HG02870 (cell line): Measurements from ENCODE around the gene GTF2IRD1.

Experiments used
- ATAC-seq: cut with Tn5 transposase; IDR thresholded peaks from one replicate; pipeline ENCODE4 v1.9.1; 2021; ENCODE audit warnings: mild to moderate bottlenecking, moderate library complexity; ENCODE audit not compliant: unreplicated experiment

Gene GTF2IRD1

GRCh38 chr7:74583630-74584029 lies 129.9 kb downstream of the GTF2IRD1 start:
- no peak for ATAC-seq

- ATAC-seq: no peak
Measured at GRCh38 chr7:74584160-74584954, 130.7 kb downstream of the GTF2IRD1 start.

GRCh38 chr7:74585844-74586243 lies 132.1 kb downstream of the GTF2IRD1 start:
- no peak for ATAC-seq

- no peak for ATAC-seq
Measured at GRCh38 chr7:74586258-74587175, 132.8 kb downstream of the GTF2IRD1 start.

- ATAC-seq: peak; percentile 61
Measured at GRCh38 chr7:74587435-74588126, 133.9 kb downstream of the GTF2IRD1 start.

GRCh38 chr7:74590813-74591212 lies 137.1 kb downstream of the GTF2IRD1 start:
- no peak for ATAC-seq

GRCh38 chr7:74598558-74598957 lies 144.9 kb downstream of the GTF2IRD1 start:
- ATAC-seq: no peak

GRCh38 chr7:74599244-74599643 lies 145.5 kb downstream of the GTF2IRD1 start:
- peak; percentile 57 for ATAC-seq

GRCh38 chr7:74604326-74605020 lies 150.8 kb downstream of the GTF2IRD1 start:
- no peak for ATAC-seq

GRCh38 chr7:74606101-74606908 lies 152.6 kb downstream of the GTF2IRD1 start:
- ATAC-seq: no peak

GRCh38 chr7:74606909-74607510 lies 153.3 kb downstream of the GTF2IRD1 start:
- ATAC-seq: no peak

GRCh38 chr7:74612015-74612829 lies 158.5 kb downstream of the GTF2IRD1 start:
- ATAC-seq: no peak

GRCh38 chr7:74615933-74616780 lies 162.5 kb downstream of the GTF2IRD1 start:
- no peak for ATAC-seq

- ATAC-seq: no peak
Measured at GRCh38 chr7:74617180-74617744, 163.6 kb downstream of the GTF2IRD1 start.

- ATAC-seq: no peak
Measured at GRCh38 chr7:74619235-74619860, 165.6 kb downstream of the GTF2IRD1 start.

GRCh38 chr7:74622228-74622749 lies 168.6 kb downstream of the GTF2IRD1 start:
- ATAC-seq: no peak

GRCh38 chr7:74623135-74623534 lies 169.4 kb downstream of the GTF2IRD1 start:
- no peak for ATAC-seq
